ENCODE measurements around the gene SLC1A3.

SLC1A3 gene

DNA sequence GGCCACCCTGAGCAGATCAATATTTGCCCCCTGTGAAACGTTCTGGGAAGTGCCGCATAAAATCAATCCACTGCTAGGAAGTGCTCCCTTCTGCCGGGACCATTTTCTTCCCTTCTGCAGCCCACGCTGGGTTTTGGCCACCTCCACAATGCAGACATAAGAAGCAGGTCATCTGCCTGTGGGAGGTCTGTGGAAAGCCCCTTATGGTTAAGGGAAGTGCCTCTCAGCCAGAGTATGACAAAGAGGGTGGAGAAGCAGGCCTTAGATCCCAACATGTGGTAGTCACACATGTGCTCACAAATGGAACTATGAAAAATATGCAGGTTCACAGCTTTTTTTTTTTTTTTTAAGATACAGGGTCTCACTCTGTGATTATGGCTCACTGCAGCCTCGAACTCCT is 82.8 kb downstream of the SLC1A3 start:
- DNase-seq, result no peak

DNA sequence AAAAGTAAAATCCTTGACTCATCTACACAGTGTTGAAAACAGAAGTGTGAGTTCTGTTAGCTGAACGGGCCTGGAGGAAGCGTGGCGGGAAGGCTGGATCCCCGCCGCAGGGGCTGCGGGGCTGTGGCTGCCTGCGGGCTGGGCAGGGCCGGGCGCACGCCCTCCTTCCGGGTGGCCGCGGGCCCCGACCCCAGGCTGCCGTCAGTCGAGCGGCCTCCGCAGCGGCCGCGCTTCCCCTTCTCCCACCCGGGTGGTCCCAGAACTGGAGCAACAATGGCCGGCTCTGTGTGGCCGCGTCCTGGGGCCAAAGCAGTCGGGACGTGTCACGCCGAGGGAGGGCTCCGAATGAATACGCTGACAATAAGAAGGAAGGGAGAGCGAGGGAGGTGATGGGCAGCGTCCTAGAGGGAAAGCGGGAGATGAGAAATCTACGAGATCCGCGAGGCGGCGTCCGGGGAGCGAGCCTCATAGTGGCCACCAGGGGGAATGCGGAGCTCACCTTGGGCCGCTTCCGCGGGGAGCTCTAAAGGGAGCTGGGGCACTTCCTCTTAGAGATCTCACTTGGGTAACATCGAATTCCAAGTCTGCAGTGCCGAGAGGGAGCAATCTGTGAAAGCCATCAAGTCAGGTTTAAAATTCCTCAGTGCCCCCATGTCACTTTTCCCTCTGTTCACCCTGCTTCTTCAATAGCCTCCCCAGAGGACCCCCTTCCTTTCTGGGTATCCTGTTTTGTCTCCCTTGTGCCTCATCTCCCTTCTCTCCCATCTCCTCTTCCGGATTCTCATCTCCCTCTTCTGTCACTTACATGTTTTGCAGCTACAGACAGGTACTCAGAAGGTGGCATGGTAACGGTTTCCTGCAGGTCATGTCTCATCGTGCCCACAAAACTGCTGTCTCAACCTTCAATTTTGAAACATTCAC is 83.9 kb downstream of the SLC1A3 start:
- peak; percentile 13 for DNase-seq

DNA sequence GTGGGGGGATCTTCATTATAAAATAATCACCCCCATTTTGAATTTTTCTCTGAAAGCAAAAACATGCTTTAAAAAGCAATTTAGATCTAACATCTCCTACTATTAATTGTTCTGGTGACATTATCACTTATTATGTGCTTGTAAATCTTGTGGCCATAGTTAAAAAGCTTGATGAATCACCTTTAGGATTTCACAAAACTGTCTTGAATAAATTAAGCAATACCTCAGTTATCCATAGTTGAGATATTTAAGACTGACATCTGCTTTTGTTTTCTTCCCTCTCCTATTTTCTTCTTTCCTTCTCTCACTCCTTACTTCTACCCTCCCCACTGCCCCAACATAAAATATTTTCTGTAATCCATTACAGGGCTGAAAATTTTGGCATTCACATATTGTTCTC is 84.8 kb downstream of the SLC1A3 start:
- no peak for DNase-seq

DNA sequence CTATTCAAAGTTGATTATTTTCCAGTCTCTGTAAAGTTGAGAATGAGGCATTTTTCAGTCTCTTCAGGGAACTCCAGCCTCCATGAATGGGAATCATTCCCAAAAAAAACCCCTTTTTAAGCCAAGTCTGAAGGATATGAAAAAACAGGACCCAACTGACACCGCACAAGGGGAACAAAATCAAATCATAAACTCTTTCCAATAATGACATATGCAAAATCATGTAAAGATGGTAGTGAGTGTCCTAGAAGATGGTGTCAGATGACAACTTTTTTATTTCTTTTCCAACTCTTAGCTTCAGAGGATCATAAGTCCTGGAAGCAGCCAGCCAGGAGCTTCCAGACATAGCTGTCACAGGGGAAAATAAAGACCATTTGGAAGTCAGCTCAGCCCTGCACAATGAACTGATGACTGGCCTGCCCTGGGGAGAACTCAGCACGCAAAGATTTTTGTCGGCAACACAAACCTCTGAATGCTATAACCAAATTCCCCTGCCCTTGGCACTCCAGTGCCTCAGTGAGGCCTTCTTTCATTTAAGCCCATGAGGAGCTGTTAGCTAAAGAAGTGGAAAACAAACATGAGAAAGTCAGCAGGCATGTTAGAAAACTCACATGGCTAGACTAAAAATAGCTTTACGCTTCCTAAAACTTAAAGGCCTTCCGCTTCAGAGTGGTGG is 85.4 kb downstream of the SLC1A3 start:
- no peak for DNase-seq

DNA sequence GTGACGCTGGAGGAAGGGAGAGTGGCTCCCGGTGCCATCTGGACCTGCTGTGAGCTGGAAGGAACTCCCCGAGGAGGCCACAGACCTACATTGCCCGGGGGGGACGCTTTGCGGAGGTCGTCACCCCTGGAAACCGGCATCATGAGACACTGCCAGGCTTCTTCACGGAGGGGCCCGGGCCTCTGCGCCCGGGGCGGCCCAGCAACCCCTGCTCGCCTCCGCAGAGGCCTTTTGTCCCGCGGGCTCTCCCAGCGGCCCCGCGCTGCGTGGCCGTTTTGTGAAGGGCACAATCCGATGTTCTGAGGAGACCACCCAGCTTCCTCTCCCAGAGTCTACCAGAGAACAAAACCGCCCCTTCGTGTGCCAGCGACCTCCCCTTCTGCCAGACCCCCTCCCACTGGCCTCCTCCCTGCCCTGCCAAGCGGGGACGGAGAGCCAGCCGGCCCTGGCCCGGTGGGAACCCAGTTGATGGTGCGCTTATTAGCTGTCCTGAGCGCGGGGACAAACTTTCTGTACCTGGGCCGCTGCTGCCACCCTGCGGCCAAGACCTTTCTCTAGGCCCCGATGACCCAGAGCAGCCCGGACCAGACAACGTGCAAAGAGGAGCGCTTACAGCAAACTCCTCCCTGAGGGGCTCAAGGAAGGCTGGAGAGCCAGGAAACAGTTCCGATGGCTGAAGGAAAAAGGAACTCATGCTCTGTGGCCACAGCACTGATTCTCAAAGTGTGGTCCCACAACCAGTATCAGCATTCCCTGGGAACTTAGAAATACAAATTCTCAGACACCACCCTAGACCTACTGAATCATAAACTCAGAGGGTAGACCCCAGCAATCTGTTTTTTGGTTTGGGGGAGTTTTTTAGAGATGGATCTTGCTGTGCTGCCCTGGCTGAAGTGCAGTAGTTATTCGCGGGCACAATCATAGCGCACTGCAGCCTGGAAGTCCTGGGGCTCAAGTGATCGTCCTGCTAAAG is 86.7 kb downstream of the SLC1A3 start:
- DNase-seq, result no peak

DNA sequence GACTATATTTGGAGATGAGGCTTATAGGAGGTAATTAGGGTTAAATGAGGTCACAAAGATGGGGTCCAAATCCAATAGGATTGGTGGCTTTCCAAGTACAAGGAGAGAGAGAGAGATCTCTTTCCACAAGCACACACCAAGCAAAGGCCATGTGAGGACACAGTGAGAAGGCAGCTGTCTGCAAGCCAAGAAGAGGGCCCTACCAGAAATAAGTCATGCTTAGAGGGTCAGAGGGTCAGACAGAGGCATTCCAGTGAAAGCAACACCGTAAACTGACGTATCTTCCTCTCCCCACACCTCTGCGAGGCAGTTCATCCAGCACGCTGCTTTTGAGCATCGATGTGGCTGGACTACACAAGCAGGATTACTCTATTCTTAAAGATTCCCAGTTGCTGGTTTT is 87.9 kb downstream of the SLC1A3 start:
- DNase-seq, result no peak

DNA sequence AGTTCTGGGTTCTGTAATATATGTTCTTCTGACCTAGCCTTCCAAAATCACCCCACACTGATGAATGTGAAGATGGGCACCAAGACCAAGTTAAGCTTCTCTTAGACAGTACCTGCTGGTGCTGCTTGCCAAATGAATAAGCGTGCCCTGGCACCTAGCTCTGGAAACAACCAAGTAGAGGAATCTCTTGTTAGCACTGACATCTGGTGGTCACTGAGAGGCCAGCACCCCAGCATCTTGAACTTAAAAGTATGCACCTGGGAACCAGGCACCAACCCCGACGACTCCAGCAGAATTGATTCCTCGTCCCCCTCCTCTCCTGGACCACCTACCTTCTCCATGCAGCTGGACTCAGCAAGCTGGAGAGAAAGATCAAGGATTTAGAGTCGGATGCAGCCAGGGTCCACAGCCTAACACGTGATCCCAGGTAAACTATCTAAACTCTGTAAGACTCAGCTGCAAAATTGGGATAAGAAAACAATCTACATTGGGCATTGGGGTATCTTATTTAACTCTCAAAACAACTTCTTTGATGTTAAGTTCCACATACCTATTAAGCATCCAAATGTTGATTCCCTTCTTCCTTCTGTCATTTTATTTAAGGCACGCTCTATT is 89.8 kb downstream of the SLC1A3 start:
- no peak for DNase-seq

DNA sequence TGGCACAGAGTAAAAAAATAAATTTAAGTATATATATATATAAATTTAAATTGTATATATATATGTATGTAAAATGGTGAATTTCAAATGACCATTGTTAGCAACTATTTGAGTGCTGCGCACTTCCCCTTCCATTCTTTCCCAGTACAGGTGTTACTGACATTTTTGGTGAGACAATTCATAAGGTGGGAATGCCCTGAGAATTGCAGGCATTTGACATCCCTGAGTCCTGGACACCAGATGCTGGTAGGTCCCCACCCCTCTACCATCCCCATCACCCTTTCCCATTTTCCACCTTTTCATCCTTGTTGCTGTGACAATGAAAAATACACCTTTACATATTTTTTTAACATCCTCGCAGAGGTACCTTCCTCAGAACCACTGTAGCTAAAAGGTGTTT is 91.6 kb downstream of the SLC1A3 start:
- no peak for DNase-seq

DNA sequence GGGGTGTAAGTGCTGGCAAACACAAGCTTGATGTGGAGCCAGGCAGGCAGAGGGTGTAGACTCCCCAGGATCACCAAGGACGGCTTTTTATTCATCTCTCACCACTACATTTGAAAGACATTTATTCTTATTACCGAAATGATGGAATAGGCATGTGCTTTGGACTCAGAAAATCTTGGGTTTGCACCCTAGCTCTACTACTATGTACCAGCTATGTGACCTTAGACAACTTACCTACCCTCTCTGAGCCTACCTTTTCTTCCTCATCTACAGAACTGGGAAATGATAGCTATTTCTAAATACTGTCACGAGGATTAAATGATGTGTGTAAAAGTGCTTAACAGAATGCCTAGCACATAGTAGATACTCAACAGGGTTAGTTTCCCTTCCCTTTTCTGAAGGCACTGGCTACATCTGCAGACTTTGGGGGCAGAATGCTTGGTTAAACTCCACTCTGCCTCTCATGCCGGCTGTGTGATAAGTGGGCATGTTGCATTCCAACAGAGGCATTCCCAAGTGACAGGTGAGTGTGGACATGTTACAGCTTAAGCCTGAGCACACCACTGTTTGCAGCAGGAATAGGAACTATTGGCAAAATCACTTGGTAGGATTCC is 94.8 kb downstream of the SLC1A3 start:
- DNase-seq, result no peak

DNA sequence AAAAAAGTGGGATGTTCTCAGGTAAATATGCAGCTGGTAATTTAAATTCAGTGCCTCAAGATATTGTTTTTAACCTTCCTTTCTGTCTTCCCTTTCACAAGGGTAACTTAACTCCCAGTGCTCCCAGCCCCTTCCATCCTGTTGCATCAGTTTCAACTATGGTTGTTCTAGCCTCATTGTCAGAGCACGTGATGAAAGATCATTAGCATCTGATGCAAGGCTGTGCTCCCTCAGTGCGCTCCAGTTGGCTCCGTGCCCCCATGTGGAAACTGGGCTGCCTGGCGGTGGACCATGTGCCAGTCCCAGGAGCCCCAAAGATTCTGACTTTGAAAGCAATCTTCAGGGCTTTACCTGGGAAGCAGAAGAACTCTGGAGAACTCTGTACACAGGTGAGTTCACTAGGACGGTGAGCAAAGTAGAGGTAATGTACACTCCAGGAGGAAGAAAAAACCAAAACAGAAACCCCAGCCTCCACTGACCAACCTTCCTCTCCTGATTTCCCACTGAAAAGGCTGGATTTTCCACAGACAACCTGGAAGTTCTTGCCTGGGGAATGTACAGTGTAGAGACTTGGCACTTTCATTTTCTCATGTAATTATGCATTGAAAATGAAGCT is 96.9 kb downstream of the SLC1A3 start:
- no peak for DNase-seq

DNA sequence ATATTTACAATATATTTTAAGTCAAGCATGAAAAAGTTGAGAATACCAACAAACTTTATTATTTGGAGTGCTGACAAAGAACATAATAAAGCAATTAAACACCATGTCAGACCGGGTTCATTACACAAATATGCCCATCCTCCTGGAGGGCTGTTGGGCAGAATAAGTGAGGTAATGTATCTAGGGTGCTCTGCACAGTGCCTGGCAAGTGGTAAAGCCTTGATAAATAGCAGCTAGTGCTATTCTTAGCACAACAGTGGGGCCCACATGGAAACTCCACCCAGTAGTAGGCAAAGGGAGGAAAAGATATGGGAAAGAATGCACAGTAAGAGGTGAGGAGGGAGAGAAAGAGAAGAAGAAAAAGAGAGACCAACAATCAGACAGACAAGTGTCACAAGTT is 97.7 kb downstream of the SLC1A3 start:
- DNase-seq, result no peak

DNA sequence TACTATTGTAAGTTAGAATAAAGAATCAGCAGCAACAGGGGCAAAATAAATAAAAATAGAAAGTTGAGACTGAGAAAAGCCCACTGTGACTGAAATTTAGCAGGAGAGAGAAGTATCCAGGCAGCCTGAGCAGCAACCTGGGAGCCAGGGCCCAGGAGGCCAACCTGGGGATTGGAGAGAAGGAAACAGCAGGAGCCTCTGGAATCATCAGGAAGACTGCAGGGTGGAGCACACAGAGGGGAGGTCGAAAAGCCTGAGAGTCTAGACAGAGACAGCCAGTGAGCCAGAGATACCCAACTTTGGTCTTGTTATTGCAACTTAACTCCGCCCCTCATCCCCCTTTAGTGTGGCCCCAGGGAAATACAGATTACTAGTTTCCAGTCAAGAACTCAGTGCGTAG is 98.6 kb downstream of the SLC1A3 start:
- DNase-seq, result no peak

DNA sequence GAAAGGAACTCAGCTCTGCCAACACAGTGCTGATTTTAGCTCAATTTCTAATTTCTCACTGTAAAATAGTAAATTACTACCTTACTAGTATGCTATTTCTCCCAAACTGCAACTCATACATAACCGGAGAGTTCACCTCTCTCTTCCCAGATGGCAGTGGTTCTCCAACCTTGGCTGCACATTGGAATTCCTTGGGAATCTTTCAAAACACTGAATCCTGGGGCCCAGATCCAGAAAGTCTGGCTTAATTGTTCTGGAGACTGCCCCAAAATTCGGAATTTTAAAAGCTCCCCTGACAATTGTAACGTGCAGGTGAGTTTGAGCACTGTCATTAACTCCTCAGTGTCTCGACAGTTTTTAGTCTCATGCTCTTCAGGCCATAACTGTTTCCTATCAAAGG is 100.3 kb downstream of the SLC1A3 start:
- DNase-seq, result no peak

DNA sequence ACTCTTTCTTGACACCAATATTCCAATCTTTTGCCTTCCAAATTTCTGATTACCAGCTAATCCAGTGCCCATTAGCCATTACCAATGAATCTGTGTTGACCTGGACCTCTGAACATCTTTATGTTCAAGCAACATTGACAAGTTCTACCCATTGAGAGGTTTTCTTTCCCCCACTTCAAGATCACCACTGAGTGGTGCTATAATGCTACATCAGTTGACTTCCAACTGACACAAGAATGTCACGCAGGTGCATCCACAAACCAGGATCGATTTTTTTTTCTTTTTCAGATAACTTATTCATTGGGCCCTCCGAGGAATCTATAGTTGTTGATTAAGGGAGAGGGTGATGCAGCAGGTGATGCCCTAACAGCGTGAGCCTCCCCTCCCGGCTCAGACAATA is 102.6 kb downstream of the SLC1A3 start:
- DNase-seq, result no peak

DNA sequence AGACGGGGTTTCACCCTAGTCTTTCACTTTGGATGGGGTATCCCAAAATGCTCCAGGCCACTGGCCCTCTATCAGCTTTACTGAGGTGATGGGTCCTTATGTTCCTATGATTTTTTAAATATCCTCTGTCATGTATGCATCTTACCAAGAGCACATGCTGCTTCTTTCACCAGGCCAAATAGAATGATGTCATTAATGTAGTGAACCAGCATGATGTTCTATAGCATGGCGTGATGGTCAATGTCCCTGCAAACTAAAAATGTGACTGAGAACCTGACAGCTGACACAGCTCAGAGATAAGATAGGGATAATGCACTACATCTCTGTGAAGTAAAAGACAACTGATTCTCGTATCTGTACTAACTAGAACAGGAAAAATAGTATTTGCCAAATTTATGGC is 103.6 kb downstream of the SLC1A3 start:
- no peak for DNase-seq

DNA sequence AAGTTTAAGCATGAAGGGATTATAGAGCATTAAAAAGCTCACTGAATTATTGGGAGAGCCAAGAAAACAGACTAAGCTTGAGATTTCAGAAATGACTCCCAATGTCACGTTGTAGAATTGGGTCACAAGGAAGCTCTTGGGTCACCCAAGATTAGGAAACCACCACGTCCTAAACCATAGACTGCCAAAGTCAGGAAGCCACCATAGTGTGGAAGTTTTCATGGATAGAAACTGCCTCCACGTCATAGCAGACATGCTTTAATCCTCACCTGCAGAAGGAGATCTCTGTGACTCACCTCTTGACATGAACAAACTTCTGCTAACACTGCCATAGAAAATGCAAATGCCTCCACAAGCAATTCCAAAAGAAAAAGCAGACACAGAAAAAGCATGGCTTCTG is 106.3 kb downstream of the SLC1A3 start:
- no peak for DNase-seq

DNA sequence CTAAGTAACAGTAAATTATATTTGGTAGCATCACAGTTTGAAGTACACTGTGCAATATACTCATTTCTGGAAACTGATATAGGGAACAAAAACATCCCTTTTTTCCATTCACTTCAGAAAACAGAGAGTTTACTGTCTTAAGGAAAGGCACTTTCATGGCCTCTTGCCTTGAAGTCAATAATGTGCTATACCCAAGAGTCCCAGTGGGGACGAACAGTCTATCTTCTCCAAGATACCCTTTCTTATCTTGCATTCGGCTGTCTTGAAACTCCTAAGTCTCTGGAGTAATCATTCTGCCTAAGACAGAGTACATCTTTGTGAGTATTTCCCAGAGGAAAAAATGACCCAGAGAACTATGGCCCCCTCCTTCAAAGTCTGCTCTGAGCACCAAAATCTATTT is 107.1 kb downstream of the SLC1A3 start:
- DNase-seq, result no peak

DNA sequence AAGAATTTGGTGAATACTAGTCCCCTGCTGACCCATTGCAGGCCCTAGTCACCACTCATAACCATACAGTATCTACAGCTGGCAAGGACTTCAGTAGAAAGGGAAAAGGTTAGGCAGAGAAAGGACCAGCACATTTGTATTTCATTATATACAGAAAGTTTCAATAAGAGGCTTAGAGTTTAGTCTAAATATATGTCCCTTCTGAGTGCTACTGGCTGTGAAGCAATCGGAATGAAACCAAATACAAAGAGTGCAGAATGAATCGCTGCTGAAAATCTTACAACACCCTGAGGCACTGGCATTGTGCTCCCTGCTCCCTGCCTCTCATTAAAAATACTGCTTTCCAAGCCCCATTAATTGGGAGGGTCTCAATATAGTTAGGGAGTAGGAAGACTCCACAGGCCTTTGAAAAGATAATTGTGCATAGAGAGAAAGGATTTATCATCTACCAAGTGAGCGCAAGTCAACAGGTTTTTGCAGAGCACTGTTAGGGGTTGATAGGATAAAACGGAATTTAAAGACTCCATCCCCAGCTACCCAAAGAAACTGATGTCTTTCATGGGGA is 110.8 kb downstream of the SLC1A3 start:
- DNase-seq, result no peak

DNA sequence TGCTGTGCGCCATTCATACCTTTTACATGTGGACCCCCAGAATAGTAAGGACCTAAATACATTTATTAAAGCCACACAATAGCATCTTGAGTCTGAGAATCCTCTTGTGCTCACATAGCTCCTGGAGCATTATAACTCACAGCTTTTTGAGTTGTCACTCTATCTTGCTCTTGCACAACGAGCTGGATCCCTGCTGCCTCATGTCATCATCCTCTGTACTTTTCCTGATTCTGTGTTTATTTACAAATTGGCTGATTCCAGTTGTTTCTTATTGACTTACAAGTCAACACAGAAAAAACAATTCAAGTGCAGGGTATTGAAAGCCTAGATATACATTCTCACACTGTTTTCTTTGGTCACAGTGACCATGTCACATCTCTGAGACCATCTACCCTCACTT is 112.9 kb downstream of the SLC1A3 start:
- no peak for DNase-seq

DNA sequence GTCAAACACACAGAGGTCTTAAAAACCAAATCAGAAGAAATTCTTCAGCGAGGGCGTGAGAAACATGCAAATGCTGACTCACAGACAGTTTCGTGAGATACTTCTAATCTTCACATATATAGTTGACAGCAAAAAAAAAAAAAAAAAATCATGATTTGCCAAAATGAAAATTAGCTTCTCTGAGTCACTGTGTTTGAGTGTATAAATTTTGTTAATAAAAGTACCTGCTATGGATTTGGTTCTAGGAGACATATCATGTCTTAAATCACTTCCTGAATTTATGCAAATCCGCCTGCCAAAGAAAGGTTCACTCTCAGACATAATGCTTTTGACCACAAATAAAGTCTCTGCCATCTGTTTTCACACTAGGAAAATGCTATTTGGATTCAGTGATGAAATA is 114.3 kb downstream of the SLC1A3 start:
- DNase-seq, result no peak

DNA sequence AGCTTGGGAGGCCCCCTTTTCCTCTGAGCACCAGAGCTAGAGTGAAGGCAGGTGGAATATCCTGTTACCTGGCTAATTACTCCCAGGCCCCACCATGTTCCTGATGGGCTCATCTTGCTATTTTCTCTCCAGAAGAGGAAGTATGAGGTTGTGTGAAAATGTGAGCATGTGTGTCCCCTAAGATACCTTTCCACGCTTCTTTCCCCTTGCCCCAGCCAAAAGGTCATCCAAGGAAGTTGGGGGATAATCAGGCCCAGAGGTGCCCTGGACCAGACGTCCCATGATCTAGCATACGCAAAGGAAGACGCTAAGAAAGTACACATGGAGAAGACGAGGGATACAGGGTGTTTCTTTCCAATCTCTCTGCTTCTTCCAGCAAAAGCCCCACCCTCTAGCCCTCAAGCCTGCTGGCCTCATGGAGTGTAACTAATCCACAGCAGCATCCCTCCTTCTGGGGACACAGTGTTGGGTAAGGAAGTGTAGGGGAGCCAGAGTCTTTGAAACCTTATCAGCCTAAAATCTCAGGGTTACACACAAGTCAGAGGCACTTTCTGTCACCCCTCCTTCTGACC is 115.3 kb downstream of the SLC1A3 start:
- no peak for DNase-seq

All from activated gamma-delta T cell (primary cell).